Sigmoid colon (tissue), 4 donors: ENCODE measurements around the gene PHC2.
A peak's percentile ranks its signal among the peaks of the same experiment; 100 is the strongest.

ENCODE experiments used
- EP300 ChIP-seq, 4 donors: sonication (generic); formaldehyde crosslinking; IDR thresholded peaks; one replicate each; pipeline ENCODE4 v1.6.1; 2017; ENCODE audit warnings: antibody characterized with exemption in 4 of 4
- TF ChIP-seq, protein P1 (sequence below), 4 experiments: fragments of 450-650 bp in 3 of 4; fragments of 200-600 bp in 1 of 4; IDR thresholded peaks; one replicate each; pipeline ENCODE4 v1.5.1; 2016 to 2019; ENCODE audit warnings: antibody characterized with exemption in 4 of 4, mild to moderate bottlenecking in 3 of 4, moderate library complexity in 2 of 4

DNA sequence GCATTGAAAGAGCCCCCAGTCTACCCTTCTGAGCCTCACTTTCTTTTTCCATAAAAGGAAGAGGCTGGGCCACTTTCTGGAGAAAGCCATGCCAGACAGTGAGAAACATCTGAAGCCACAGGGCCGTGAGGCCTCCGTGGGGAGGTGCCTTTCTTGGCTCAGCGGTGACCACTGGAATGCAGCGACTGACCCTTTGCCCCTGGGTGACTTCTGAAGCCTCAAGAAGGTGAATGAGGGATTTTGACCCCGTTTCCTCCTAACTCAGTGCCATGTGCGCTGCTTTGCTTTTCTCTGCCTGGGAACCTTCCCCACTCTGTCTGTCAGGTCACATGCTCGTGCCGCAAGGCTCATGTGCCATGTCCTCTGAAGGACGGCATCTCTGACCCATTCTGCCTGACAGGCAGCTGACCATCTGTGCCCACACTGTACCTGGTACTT lies 65.3 kb downstream of the PHC2 start:
- TF ChIP-seq, protein P1, sequence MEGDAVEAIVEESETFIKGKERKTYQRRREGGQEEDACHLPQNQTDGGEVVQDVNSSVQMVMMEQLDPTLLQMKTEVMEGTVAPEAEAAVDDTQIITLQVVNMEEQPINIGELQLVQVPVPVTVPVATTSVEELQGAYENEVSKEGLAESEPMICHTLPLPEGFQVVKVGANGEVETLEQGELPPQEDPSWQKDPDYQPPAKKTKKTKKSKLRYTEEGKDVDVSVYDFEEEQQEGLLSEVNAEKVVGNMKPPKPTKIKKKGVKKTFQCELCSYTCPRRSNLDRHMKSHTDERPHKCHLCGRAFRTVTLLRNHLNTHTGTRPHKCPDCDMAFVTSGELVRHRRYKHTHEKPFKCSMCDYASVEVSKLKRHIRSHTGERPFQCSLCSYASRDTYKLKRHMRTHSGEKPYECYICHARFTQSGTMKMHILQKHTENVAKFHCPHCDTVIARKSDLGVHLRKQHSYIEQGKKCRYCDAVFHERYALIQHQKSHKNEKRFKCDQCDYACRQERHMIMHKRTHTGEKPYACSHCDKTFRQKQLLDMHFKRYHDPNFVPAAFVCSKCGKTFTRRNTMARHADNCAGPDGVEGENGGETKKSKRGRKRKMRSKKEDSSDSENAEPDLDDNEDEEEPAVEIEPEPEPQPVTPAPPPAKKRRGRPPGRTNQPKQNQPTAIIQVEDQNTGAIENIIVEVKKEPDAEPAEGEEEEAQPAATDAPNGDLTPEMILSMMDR (IDR thresholded peaks at IDR 0.05): no peak
- peak in 1 of 4 donors; percentile 18 for TF ChIP-seq EP300 (IDR thresholded peaks at IDR 0.05)
